KMS-11 (cell line): ENCODE results near the gene SLC18A3.

Source experiments
- H2AFZ ChIP-seq: fragments of 200-600 bp; sonication (generic); 2 replicates; pipeline ENCODE4 v1.6.1; 2016; ENCODE audit warnings: antibody characterized with exemption, mixed run types, low read depth
- H3K27ac ChIP-seq: fragments of 200-600 bp; sonication (generic); 2 replicates; pipeline ENCODE4 v1.6.1; 2016; ENCODE audit warnings: mild to moderate bottlenecking, mixed run types
- H3K27me3 ChIP-seq: fragments of 200-600 bp; sonication (generic); 2 replicates; pipeline ENCODE4 v1.6.1; 2017; ENCODE audit warnings: mild to moderate bottlenecking, low read depth, mixed run types, moderate library complexity; ENCODE audit not compliant: insufficient read depth
- H3K36me3 ChIP-seq: fragments of 200-600 bp; sonication (generic); 2 replicates; pipeline ENCODE4 v1.6.1; 2017; ENCODE audit warnings: mild to moderate bottlenecking, mixed run types; ENCODE audit not compliant: insufficient read depth
- H3K4me1 ChIP-seq: fragments of 200-600 bp; sonication (generic); 2 replicates; pipeline ENCODE4 v1.6.1; 2016; ENCODE audit warnings: mild to moderate bottlenecking, low read depth, mixed run types; ENCODE audit not compliant: poor library complexity, severe bottlenecking
- H3K4me2 ChIP-seq: fragments of 200-600 bp; sonication (generic); 2 replicates; pipeline ENCODE4 v1.7.0; 2016; ENCODE audit warnings: mild to moderate bottlenecking, mixed run types
- H3K4me3 ChIP-seq: fragments of 200-600 bp; sonication (generic); IDR thresholded peaks from 2 replicates; pipeline ENCODE4 v1.6.1; 2017; ENCODE audit warnings: low read depth, low read length, mixed read lengths; ENCODE audit not compliant: insufficient read depth
- H3K79me2 ChIP-seq: fragments of 200-600 bp; sonication (generic); 2 replicates; pipeline ENCODE4 v1.6.1; 2016; ENCODE audit warnings: low read depth, mixed run types; ENCODE audit not compliant: insufficient read depth
- H3K9ac ChIP-seq: fragments of 200-600 bp; sonication (generic); 2 replicates; pipeline ENCODE4 v1.6.1; 2016; ENCODE audit warnings: mild to moderate bottlenecking, mixed run types
- H4K20me1 ChIP-seq: fragments of 200-600 bp; sonication (generic); 2 replicates; pipeline ENCODE4 v1.6.1; 2016; ENCODE audit warnings: mild to moderate bottlenecking, mixed run types; ENCODE audit not compliant: insufficient read depth
- CTCF ChIP-seq: fragments of 200-600 bp; sonication (generic); conservative IDR thresholded peaks from 2 replicates; pipeline ENCODE4 v1.6.1; 2017; ENCODE audit warnings: low read depth, mild to moderate bottlenecking, antibody characterized with exemption, low read length, moderate library complexity, mixed read lengths

Gene SLC18A3

GRCh38 chr10:49567810-49568209, 42.3 kb upstream of the SLC18A3 start:
- Histone ChIP-seq H3K9ac (no peak overlapping the region), H3K4me3 (no peak overlapping the region), H3K27me3 (no peaks in the 10 kb centered on the region), H3K27ac (no peak overlapping the region), H2AFZ (no peak overlapping the region), H3K79me2 (no peaks in the 10 kb centered on the region), H3K36me3 (no peaks in the 10 kb centered on the region), H3K4me1 (no peaks in the 10 kb centered on the region), H4K20me1 (no peaks in the 10 kb centered on the region), H3K4me2 (no peak overlapping the region)
- no peak for TF ChIP-seq CTCF

GRCh38 chr10:49568235-49568634, 41.9 kb upstream of the SLC18A3 start:
- no peak overlapping the region for H3K4me2 ChIP-seq
- no peaks in the 10 kb centered on the region for H3K27me3 ChIP-seq
- H3K9ac ChIP-seq, result no peak overlapping the region
- H3K27ac ChIP-seq, result no peak overlapping the region
- H3K79me2 ChIP-seq, result no peaks in the 10 kb centered on the region
- H3K36me3 ChIP-seq, result no peaks in the 10 kb centered on the region
- H3K4me3 ChIP-seq, result no peak overlapping the region
- no peaks in the 10 kb centered on the region for H3K4me1 ChIP-seq
- no peak overlapping the region for H2AFZ ChIP-seq
- TF ChIP-seq CTCF, result no peak
- H4K20me1 ChIP-seq, result no peaks in the 10 kb centered on the region

GRCh38 chr10:49569031-49569631, 41.0 kb upstream of the SLC18A3 start:
- Histone ChIP-seq H4K20me1 (no peaks in the 10 kb centered on the region), H2AFZ (no peak overlapping the region), H3K4me1 (no peaks in the 10 kb centered on the region), H3K36me3 (no peaks in the 10 kb centered on the region), H3K9ac (no peak overlapping the region), H3K79me2 (no peaks in the 10 kb centered on the region), H3K27ac (no peak overlapping the region), H3K4me3 (no peak overlapping the region), H3K27me3 (no peaks in the 10 kb centered on the region), H3K4me2 (no peak overlapping the region)
- TF ChIP-seq CTCF, result no peak

GRCh38 chr10:49571388-49571787, 38.7 kb upstream of the SLC18A3 start:
- Histone ChIP-seq H3K9ac (no peak overlapping the region), H2AFZ (no peak overlapping the region), H3K4me1 (no peaks in the 10 kb centered on the region), H3K36me3 (no peaks in the 10 kb centered on the region), H3K4me3 (no peak overlapping the region), H3K27me3 (no peaks in the 10 kb centered on the region), H4K20me1 (no peaks in the 10 kb centered on the region), H3K79me2 (no peaks in the 10 kb centered on the region), H3K27ac (no peak overlapping the region), H3K4me2 (no peak overlapping the region)
- no peak for TF ChIP-seq CTCF
